Glomerular endothelial cell (primary cell): ENCODE measurements around the gene ANTXR2. TPM values are rescaled to one million over a fixed set of nuclear protein-coding genes. Genes with fewer than 3 reads are reported as not detected.
"Not testable (repeated sequence)": the region's sequence is repeated elsewhere in the genome, so short reads cannot be mapped to it uniquely, and the experiment has no call there.

ENCODE experiments used
- DNase-seq: peaks from one replicate; pipeline ENCODE4 v3.0.0-alpha.2; 2011; ENCODE audit warnings: low read depth, low spot score; ENCODE audit errors: extremely low read depth
- total RNA-seq: library from RNA; depleted of rRNA; stranded (reverse); fragments of >200 nt; gene quantifications from 2 replicates; pipeline ENCODE4 v1.2.3, GENCODE V29; 2015

ANTXR2 gene
- total RNA-seq, 1 donor from 2014 or later, result 45.6 TPM

- no peak for DNase-seq
Measured at GRCh38 chr4:79998201-79998600, 74.8 kb downstream of the ANTXR2 start.

GRCh38 chr4:79996851-79997250, 76.2 kb downstream of the ANTXR2 start:
- no peak for DNase-seq

DNA sequence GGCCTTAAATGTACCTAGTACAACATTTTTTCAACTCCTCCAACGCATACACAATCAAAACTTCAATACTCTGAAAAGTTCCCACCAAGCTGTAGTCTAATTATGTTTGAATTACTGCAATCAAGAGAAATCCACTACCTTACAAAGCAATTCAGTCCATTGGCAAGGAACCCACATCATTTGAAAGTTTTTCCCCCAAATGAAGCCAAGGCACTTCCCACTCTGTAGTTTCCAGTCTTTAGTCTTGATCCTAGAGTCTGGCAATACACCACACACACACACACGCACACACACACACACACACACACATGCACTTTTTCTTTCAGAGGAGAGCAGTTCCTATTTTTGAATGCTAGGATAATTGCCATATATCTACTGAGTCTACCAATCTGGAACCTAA, 79.6 kb downstream of the ANTXR2 start:
- no peak for DNase-seq

DNA sequence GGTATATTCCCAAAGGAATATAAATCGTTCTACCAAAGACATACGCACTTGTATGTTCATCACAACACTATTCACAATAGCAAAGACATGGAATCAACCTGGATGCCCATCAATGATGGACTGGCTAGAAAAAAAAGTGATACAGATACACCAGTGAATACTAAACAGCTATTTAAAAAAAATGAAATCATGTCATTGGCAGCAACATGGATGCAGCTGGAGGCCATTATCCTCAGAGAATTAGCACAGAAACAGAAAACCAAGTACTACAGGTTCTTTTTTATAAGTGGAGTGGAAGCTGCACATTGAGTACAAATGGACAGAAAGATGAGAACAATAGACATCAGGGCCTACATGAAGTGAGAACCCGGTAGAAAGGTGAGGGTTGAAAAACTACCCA, 81.4 kb downstream of the ANTXR2 start:
- no peak for DNase-seq

GRCh38 chr4:79991100-79991499, 81.9 kb downstream of the ANTXR2 start:
- not testable (repeated sequence) for DNase-seq

- no peak for DNase-seq
Measured at GRCh38 chr4:79987401-79987800, 85.6 kb downstream of the ANTXR2 start.

DNA sequence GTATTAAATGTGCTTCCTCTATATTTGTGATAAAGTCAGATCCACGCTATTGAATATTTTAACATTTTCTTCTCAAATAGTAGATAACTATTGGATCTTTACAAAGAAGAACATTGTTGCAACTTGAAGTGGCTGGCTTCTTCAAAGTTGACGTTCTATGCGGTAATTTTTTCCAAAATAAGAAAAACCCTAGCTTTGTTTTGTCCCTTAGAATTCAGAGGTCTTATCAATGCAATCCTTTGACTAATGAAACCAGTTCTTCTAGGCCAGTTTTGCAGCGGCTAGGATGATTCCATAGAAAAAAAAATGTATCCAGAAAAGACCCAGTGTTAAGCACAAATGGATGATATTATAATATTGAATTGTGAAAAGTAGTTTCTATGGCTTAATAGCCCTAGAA, 89.6 kb downstream of the ANTXR2 start:
- no peak for DNase-seq

GRCh38 chr4:79982601-79983322, 90.3 kb downstream of the ANTXR2 start:
- DNase-seq, result no peak

DNA sequence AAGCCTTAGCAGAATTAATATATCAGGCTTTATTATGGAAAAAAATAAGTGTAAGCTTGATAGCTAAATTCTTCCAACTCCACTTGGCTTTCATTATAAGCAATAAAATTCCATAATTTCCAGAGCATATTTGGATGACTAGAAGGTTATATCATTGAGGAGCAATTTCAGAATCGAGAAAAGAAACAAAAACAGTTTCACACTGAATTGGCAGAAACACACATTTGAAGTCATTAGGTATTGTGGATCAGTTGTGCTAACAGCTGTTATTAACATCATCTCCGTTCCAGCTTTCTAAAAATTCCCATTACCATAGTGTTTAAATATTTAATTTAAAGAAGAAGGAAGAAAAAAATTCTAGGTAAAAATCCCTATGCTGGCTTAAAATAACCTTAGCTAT, 92.6 kb downstream of the ANTXR2 start:
- no peak for DNase-seq

DNA sequence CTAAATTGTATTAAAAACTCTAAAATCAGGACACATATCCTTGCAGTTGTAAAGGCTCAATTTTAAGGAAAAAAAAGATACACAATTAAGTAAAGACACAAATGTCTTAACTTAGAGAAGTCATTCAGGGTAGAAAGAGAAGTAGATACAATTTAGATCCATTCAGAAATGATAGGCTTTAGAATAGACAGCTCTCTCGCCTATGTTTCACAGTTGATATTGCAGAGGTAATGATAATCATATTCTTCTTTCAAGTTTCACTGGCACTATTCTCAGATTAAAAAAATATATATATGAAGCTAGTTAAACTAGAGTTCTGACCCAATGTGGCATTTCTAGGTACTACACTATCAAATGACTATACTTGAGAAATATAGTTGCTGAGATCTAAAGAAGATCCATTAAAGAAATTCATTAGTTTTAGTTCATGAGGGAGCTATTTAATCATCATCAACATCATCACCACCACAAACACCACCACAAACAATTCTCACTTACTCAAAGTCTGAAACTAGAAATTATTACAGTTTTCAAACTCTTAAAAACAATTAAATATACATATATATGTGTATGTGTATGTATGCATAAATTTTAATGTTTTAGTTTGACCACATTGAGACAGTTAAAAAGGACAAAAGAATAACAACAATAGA, 93.1 kb downstream of the ANTXR2 start:
- no peak for DNase-seq

GRCh38 chr4:79977131-79977840, 95.7 kb downstream of the ANTXR2 start:
- no peak for DNase-seq

DNA sequence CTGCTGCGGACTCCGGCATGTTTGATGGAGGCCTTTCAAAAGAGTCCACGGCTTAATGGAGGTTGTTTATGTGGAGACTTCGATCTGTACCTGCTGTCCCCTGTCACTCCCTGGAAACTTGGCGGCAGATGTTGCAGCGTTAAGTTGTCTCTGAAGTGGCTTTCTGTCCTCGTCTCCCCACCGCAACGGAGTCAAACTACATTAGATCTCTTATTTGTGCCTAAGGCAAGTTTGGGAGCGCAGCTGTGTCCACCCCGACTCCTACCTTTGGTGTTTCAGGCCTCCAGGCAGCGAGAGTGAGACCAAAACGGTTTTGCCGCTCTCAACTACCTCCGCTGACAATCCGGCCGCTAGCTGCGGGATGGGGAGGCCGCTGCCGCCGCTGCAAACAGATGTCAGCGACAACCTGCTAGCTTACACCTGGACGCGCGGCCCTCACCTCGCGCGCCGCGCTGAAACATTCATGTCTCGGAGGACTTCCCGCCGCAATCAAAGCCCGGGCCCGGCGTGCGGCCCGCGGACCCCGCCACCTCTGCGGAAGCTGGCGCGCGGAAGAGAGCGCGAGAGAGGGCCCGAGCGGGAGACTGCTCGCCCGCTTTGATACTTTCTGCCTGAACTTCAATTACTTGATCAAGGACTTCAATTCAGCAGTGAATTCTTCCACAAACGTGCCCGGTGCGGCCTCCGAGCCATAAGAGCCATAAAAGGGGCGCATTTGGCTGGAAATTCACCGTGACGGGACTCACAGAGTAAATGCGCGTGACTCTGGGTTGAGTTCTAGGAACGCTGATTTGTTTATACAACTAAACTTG, 108.4 kb downstream of the ANTXR2 start:
- DNase-seq, result no peak

DNA sequence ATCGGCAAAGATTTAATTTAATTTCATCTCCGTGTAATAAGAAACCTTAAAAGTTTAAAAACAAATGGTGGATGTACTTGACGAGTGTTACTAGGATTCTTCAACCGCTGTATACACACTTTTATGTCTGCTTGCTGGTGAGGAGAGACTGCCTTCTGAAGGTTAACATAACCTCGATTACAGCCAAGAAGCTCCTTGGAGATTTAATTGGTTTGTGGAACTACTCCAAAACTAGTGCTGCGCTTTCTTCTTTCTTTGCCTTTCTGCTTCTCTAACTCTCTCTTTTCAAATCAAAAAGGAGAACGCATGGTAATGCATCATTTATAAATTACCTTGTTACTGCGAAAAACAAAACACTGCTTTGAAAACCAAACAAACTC, 109.0 kb downstream of the ANTXR2 start:
- DNase-seq, result no peak

GRCh38 chr4:79959652-79960051, 113.4 kb downstream of the ANTXR2 start:
- no peak for DNase-seq

DNA sequence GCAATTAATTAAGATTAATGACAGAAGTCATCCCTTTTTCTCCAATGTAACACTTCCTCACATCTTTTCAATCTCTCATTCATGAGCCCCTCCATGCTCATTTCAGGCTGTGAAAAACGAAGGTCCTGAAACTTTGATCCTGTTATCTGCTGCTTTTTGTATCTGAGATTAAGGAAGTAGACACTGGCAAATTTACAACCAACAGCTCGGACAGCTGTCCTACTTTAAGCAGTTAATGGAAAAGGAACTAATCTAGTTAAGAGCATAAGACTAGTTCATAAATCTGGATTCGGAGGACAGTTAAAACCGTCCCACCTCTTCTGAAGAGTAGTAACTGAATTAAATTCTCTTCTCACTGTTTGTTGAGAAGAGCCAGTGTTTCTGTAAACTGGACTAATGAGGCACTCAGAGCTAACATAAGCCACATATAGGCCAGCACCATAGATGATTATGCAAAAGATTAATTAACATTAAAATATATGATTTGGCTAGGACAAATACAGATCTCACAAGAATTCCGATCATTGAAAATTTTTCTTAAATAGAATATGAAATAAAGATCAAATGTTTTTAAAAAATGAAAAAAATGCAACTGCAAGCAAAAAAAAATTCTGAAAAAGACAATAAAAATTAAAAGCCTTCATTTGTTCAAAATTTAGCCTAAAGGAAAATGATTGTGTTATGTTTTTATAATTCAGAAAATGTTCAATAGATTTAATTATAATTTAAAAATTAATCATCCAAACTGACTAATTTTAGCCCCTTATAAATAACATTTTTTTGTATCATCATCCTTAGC, 114.4 kb downstream of the ANTXR2 start:
- no peak for DNase-seq

GRCh38 chr4:79949178-79949577, 123.9 kb downstream of the ANTXR2 start:
- no peak for DNase-seq

DNA sequence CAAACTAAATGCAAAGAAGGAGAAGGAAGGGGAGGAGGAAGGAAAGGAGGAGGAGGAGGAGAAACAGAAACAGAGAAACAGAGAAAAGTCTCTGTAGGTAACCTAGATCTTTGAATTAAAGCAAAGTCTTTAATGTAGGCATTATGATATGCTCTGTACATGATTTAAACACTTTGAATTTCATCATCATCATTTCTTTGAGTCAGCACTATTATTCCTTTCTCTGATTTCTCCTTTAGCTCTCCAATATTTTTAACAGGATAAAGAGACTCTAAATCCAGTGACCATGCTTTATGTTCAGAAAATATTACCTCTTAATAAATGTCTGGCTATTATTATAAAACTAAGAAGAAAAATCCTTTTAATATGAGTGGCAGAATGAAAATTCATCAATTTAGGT, 124.3 kb downstream of the ANTXR2 start:
- no peak for DNase-seq

DNA sequence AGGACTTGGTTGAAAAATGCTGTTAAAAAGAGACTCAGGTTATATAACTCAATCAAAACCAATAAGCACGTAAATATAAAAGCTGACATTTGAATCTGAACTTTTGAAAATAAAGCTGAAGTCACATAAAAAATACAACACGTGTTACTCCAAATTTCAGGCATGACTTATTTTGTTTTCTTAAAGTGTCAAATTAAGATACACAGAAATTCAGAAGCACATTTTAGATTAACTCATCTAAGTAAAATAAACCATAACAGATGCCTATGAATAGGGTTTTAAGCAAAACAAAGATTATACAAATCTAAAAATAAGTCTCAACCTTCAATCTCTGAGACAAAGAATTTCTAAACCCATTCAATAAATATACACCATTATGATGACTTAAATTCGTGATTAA, 124.8 kb downstream of the ANTXR2 start:
- no peak for DNase-seq

DNA sequence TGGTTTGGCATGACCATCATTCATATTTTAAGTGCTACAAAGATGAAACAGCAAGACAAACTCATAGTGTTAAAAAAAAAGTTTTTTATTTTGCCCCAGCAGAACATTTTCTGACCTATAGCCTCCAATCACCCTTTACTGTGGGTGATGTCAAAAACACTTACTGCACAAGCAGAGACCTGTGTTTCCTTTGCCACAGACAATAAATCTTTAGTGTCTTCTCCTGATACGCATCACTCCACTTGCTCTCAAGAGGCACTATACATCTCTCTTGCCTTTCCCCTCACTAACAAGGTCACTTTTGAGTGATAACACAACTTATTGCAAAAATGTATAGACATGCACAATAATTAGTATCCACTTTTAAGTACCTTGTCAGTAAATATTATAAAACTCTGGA, 125.6 kb downstream of the ANTXR2 start:
- no peak for DNase-seq

DNA sequence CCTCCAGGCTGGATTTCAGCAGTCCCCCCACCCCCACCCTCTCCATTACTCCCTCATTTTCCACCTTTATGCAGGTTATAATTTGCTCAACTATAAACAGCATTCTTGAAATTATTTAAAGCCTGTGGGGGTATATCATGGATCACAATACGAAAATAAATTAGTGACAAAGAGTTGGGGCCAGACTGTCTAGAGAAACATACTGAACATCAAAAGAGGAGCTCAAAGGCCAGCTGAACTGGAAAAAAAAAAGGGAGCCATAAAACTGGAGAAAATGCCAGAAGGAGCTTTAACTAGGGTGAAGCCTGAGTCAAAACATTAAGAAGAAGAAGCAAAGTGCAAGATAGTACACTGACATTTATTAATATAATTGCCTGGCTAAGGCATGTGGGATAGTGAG, 137.8 kb downstream of the ANTXR2 start:
- no peak for DNase-seq
